DND-41 (cell line): ENCODE data around the gene MCTP2.

Experiments used
- ATAC-seq: fragments of 200-7000 bp; cut with Tn5 transposase; 3 replicates; pipeline ENCODE4 v1.9.1; 2021; ENCODE audit warnings: low read depth; ENCODE audit not compliant: insufficient read depth
- DNase-seq: peaks from one replicate; pipeline ENCODE4 v3.0.0-alpha.2; 2020
- H2AFZ ChIP-seq: 2 replicates; pipeline ENCODE4 v1.6.0; 2012; ENCODE audit warnings: low read depth, low read length
- H3K27ac ChIP-seq: 2 replicates; pipeline ENCODE4 v1.5.1; 2012; ENCODE audit warnings: low read length, inconsistent platforms
- H3K27me3 ChIP-seq: fragments of 200-600 bp; sonication (generic); 2 replicates; pipeline ENCODE4 v1.6.0; 2012; ENCODE audit warnings: low read length, mild to moderate bottlenecking, inconsistent platforms; ENCODE audit not compliant: insufficient read depth, poor library complexity
- H3K36me3 ChIP-seq: 2 replicates; pipeline ENCODE4 v1.5.1; 2012; ENCODE audit warnings: low read length, inconsistent platforms; ENCODE audit not compliant: insufficient read depth
- H3K4me1 ChIP-seq: 2 replicates; pipeline ENCODE4 v1.5.1; 2012; ENCODE audit warnings: mild to moderate bottlenecking, low read length; ENCODE audit not compliant: insufficient read depth
- H3K4me2 ChIP-seq: 2 replicates; pipeline ENCODE4 v1.6.0; 2012; ENCODE audit warnings: mild to moderate bottlenecking, moderate library complexity, low read length, inconsistent platforms; ENCODE audit not compliant: insufficient read depth
- H3K4me3 ChIP-seq, 2 experiments: fragments of 200-600 bp in 1 of 2; shearing (Covaris generic) in 1 of 2; 2 replicates each; pipeline ENCODE4 v1.5.1; 2012 to 2016; ENCODE audit warnings: inconsistent platforms in 2 of 2, low read length in 2 of 2, mild to moderate bottlenecking in 2 of 2, low read depth in 1 of 2, moderate library complexity in 1 of 2
- H3K79me2 ChIP-seq: 2 replicates; pipeline ENCODE4 v1.6.0; 2012; ENCODE audit warnings: low read length, inconsistent platforms; ENCODE audit not compliant: insufficient read depth
- H3K9ac ChIP-seq: 2 replicates; pipeline ENCODE4 v1.6.0; 2012; ENCODE audit warnings: low read depth, mild to moderate bottlenecking, inconsistent platforms, low read length, moderate library complexity
- H3K9me3 ChIP-seq: 2 replicates; pipeline ENCODE4 v1.5.1; 2012; ENCODE audit warnings: low read length, moderate library complexity, mild to moderate bottlenecking, inconsistent platforms; ENCODE audit not compliant: insufficient read depth, severe bottlenecking
- H4K20me1 ChIP-seq: 2 replicates; pipeline ENCODE4 v1.6.0; 2012; ENCODE audit warnings: low read length; ENCODE audit not compliant: insufficient read depth
- CTCF ChIP-seq: IDR thresholded peaks from 2 replicates; pipeline ENCODE4 v1.5.1; 2012; ENCODE audit warnings: borderline replicate concordance, low read length, moderate library complexity, mild to moderate bottlenecking; ENCODE audit not compliant: poor library complexity, severe bottlenecking; ENCODE audit errors: extremely low read depth
- EZH2 ChIP-seq: IDR thresholded peaks from 3 replicates; pipeline ENCODE4 v1.6.1; 2012; ENCODE audit warnings: borderline replicate concordance, low read depth, mild to moderate bottlenecking, moderate library complexity, low read length, inconsistent platforms; ENCODE audit not compliant: severe bottlenecking

MCTP2 gene

GRCh38 chr15:94367726-94368535 is 136.6 kb downstream of the MCTP2 start:
- H3K4me2 ChIP-seq, result no peak overlapping the region
- no peaks in the 10 kb centered on the region for H3K9me3 ChIP-seq
- H3K27ac ChIP-seq, result no peak overlapping the region
- ATAC-seq (no peak), DNase-seq (no peak)
- H3K9ac ChIP-seq, result no peak overlapping the region
- H3K4me1 ChIP-seq, result no peaks in the 10 kb centered on the region
- H3K79me2 ChIP-seq, result no peaks in the 10 kb centered on the region
- H4K20me1 ChIP-seq, result no peaks in the 10 kb centered on the region
- H3K36me3 ChIP-seq, result peaks cover 5% of the 10 kb centered on the region; the same call in 1 of the 2 replicates
- no peak overlapping the region for H3K4me3 ChIP-seq
- TF ChIP-seq EZH2 (no peak), CTCF (no peak)
- no peaks in the 10 kb centered on the region for H3K27me3 ChIP-seq
- no peak overlapping the region for H2AFZ ChIP-seq

- DNase-seq (no peak), ATAC-seq (no peak)
- Histone ChIP-seq H3K4me1 (no peaks in the 10 kb centered on the region), H4K20me1 (no peaks in the 10 kb centered on the region), H3K9me3 (no peaks in the 10 kb centered on the region), H3K4me3 (no peak overlapping the region), H3K4me2 (no peak overlapping the region), H3K27me3 (no peaks in the 10 kb centered on the region), H3K79me2 (no peaks in the 10 kb centered on the region), H2AFZ (no peak overlapping the region), H3K36me3 (peaks cover 12% of the 10 kb centered on the region; the same call in 1 of the 2 replicates), H3K27ac (no peak overlapping the region), H3K9ac (no peak overlapping the region)
- TF ChIP-seq EZH2 (no peak), CTCF (no peak)
Measured at GRCh38 chr15:94370206-94370935, 139.0 kb downstream of the MCTP2 start.

GRCh38 chr15:94370936-94371285 is 139.6 kb downstream of the MCTP2 start:
- TF ChIP-seq CTCF (no peak), EZH2 (no peak)
- Histone ChIP-seq H2AFZ (no peak overlapping the region), H3K36me3 (peaks cover 12% of the 10 kb centered on the region; the same call in 1 of the 2 replicates)

More at GRCh38 chr15:94370936-94371285, 139.6 kb downstream of the MCTP2 start:
- H3K27me3 ChIP-seq, result no peaks in the 10 kb centered on the region
- H3K27ac ChIP-seq, result no peak overlapping the region
- no peak overlapping the region for H3K9ac ChIP-seq
- ATAC-seq (no peak), DNase-seq (no peak)
- no peaks in the 10 kb centered on the region for H3K4me1 ChIP-seq
- no peaks in the 10 kb centered on the region for H3K79me2 ChIP-seq
- no peaks in the 10 kb centered on the region for H4K20me1 ChIP-seq
- no peak overlapping the region for H3K4me2 ChIP-seq
- no peak overlapping the region for H3K4me3 ChIP-seq
- no peaks in the 10 kb centered on the region for H3K9me3 ChIP-seq
